NCI-H2107 (cell line): ENCODE data around the gene KCTD4.
"Not testable (repeated sequence)": the region's sequence is repeated elsewhere in the genome, so short reads cannot be mapped to it uniquely, and the experiment has no call there.

Experiments used
- DNase-seq: peaks from one replicate; lab custom pipeline; 2025; lab: John Stamatoyannopoulos, UW

KCTD4 gene

GRCh38 chr13:45215392-45216077 is 14.7 kb upstream of the KCTD4 start:
- DNase-seq = no peak

- DNase-seq = no peak
Observed at GRCh38 chr13:45209229-45209628, 8.4 kb upstream of the KCTD4 start.

GRCh38 chr13:45208132-45208531 is 7.3 kb upstream of the KCTD4 start:
- no peak for DNase-seq

- peak; percentile 62 for DNase-seq
Observed at GRCh38 chr13:45207319-45207718, 6.5 kb upstream of the KCTD4 start.

- no peak for DNase-seq
Observed at GRCh38 chr13:45206340-45206739, 5.5 kb upstream of the KCTD4 start.

GRCh38 chr13:45205124-45205523 is 4.3 kb upstream of the KCTD4 start:
- DNase-seq = no peak

- no peak for DNase-seq
Observed at GRCh38 chr13:45199711-45200110, 1.1 kb downstream of the KCTD4 start.

GRCh38 chr13:45198924-45199323 is 1.9 kb downstream of the KCTD4 start:
- DNase-seq = no peak

GRCh38 chr13:45198041-45198440 is 2.8 kb downstream of the KCTD4 start:
- DNase-seq = no peak

GRCh38 chr13:45196622-45197021 is 4.2 kb downstream of the KCTD4 start:
- no peak for DNase-seq

- DNase-seq = no peak
Observed at GRCh38 chr13:45196096-45196495, 4.7 kb downstream of the KCTD4 start.

- DNase-seq = no peak
Observed at GRCh38 chr13:45195421-45195820, 5.4 kb downstream of the KCTD4 start.

GRCh38 chr13:45194081-45194939 is 6.5 kb downstream of the KCTD4 start:
- DNase-seq = no peak

- DNase-seq = no peak
Observed at GRCh38 chr13:45191874-45192273, 9.0 kb downstream of the KCTD4 start.

- DNase-seq = not testable (repeated sequence)
Observed at GRCh38 chr13:45189511-45189910, 11.3 kb downstream of the KCTD4 start.

- not testable (repeated sequence) for DNase-seq
Observed at GRCh38 chr13:45189077-45189476, 11.8 kb downstream of the KCTD4 start.

- DNase-seq = no peak
Observed at GRCh38 chr13:45185286-45185685, 15.6 kb downstream of the KCTD4 start.

- DNase-seq = no peak
Observed at GRCh38 chr13:45184693-45185092, 16.2 kb downstream of the KCTD4 start.

GRCh38 chr13:45180713-45181601 is 19.9 kb downstream of the KCTD4 start:
- DNase-seq = no peak

- DNase-seq = no peak
Observed at GRCh38 chr13:45180303-45180702, 20.5 kb downstream of the KCTD4 start.

GRCh38 chr13:45179428-45179827 is 21.4 kb downstream of the KCTD4 start:
- DNase-seq = no peak
